Panc1 (cell line): ENCODE results near the gene LDLRAD4. TPM values are rescaled to one million over a fixed set of nuclear protein-coding genes. Genes with fewer than 3 reads are reported as not detected.

Experiments used
- ATAC-seq: fragments of 200-7000 bp; cut with Tn5 transposase; 2 replicates; pipeline ENCODE4 v1.9.1; 2020; ENCODE audit warnings: mild to moderate bottlenecking, moderate library complexity
- BruUV-seq: library from RNA; stranded (reverse); fragments of 400-500 nt; replicated peaks from 2 replicates; lab custom pipeline; 2021; lab: Mats Ljungman, UMichigan
- CTCF ChIA-PET: fragments of 300-600 bp; sonication (Branson Sonifier 250); formaldehyde crosslinking; loops from one replicate; lab custom pipeline; 2022; ENCODE audit warnings: antibody characterized with exemption; lab: Charles Lee
- POLR2A ChIA-PET: fragments of 300-600 bp; sonication (Branson Sonifier 250); formaldehyde crosslinking; loops from one replicate; lab custom pipeline; 2022; ENCODE audit warnings: antibody characterized with exemption; lab: Charles Lee
- DNase-seq: peaks from one replicate; pipeline ENCODE4 v3.0.0-alpha.2; 2010; ENCODE audit warnings: low read depth, low spot score
- H3K27ac ChIP-seq: 2 replicates; pipeline ENCODE4 v1.5.1; 2011; ENCODE audit warnings: mild to moderate bottlenecking, low read length, inconsistent platforms
- H3K27me3 ChIP-seq: fragments of 200-500 bp; sonication (Bioruptor generic); 2 replicates; pipeline ENCODE4 v1.6.0; 2014; ENCODE audit warnings: low read length, inconsistent platforms; ENCODE audit not compliant: control insufficient read depth, insufficient read depth
- H3K36me3 ChIP-seq: fragments of 200-500 bp; sonication (Bioruptor generic); 2 replicates; pipeline ENCODE4 v1.5.1; 2014; ENCODE audit warnings: inconsistent platforms, mild to moderate bottlenecking, low read length, moderate library complexity; ENCODE audit not compliant: control insufficient read depth, insufficient read depth
- H3K4me1 ChIP-seq: 2 replicates; pipeline ENCODE4 v1.5.1; 2011; ENCODE audit warnings: inconsistent platforms, mild to moderate bottlenecking, low read length, moderate library complexity; ENCODE audit not compliant: control insufficient read depth, insufficient read depth
- H3K4me3 ChIP-seq, 2 experiments: 2 replicates each; pipeline ENCODE4 v1.5.1; 2011 to 2012; ENCODE audit warnings: low read depth in 2 of 2, low read length in 2 of 2, mild to moderate bottlenecking in 2 of 2, inconsistent platforms in 1 of 2, moderate library complexity in 1 of 2
- H3K9me3 ChIP-seq: fragments of 200-500 bp; sonication (Bioruptor generic); 2 replicates; pipeline ENCODE4 v1.5.1; 2014; ENCODE audit warnings: low read depth, mild to moderate bottlenecking, inconsistent platforms, low read length, moderate library complexity; ENCODE audit not compliant: control insufficient read depth, insufficient read depth
- CTCF ChIP-seq: fragments of 450-650 bp; IDR thresholded peaks from 2 replicates; pipeline ENCODE4 v1.5.1; 2017; ENCODE audit warnings: mild to moderate bottlenecking
- POLR2AphosphoS5 ChIP-seq: IDR thresholded peaks from 2 replicates; pipeline ENCODE4 v1.6.1; 2012; ENCODE audit warnings: mild to moderate bottlenecking, low read depth, low read length, moderate library complexity
- REST ChIP-seq, 2 experiments: IDR thresholded peaks; 2 replicates each; pipeline ENCODE4 v1.6.1; 2011 to 2012; ENCODE audit warnings: low read depth in 2 of 2, control low read depth in 1 of 2, low read length in 1 of 2, mild to moderate bottlenecking in 1 of 2, moderate library complexity in 1 of 2; ENCODE audit not compliant: insufficient read depth in 1 of 2
- SIN3A ChIP-seq: IDR thresholded peaks from 2 replicates; pipeline ENCODE4 v1.6.1; 2012; ENCODE audit warnings: low read depth, mild to moderate bottlenecking, low read length, moderate library complexity, borderline replicate concordance; ENCODE audit not compliant: insufficient read depth
- TCF7L2 ChIP-seq: IDR thresholded peaks from 2 replicates; pipeline ENCODE4 v1.6.1; 2011; ENCODE audit warnings: mild to moderate bottlenecking, low read depth, low read length, inconsistent platforms
- in situ Hi-C: cut with HindIII; loops from 2 replicates; pipeline ENCODE4 v1.10.0; 2016; ENCODE audit warnings: low sequenced_read_pairs, low pct_unique_long_range_greater_than_20kb
- intact Hi-C: fragments of 100-400 bp; cut with micrococcal nuclease; formaldehyde crosslinking; loops from one replicate; pipeline ENCODE4 v1.10.0; 2022; ENCODE audit not compliant: unreplicated experiment
- total RNA-seq: library from RNA; stranded (reverse); gene quantifications from one replicate; pipeline ENCODE4 v1.2.1, GENCODE V29; 2021; ENCODE audit not compliant: unreplicated experiment

Gene LDLRAD4
- total RNA-seq, 1 experiment from 2014 or later, result 0.28 TPM

GRCh38 chr18:13587477-13587876, 368.9 kb downstream of the LDLRAD4 start:
- CTCF ChIA-PET, result no interaction called here
- Histone ChIP-seq H3K36me3 (no peaks in the 10 kb centered on the region), H3K4me1 (no peaks in the 10 kb centered on the region), H3K9me3 (no peaks in the 10 kb centered on the region), H3K27ac (no peak overlapping the region), H3K4me3 (no peak overlapping the region), H3K27me3 (peaks cover 2% of the 10 kb centered on the region; the same call in 1 of the 2 replicates)
- intact Hi-C loops, result no loop called here
- DNase-seq, result no peak
- ATAC-seq, result no peak
- TF ChIP-seq TCF7L2 (no peak), CTCF (no peak), SIN3A (no peak), POLR2AphosphoS5 (no peak), REST (IDR thresholded peaks at IDR 0.05; ENCODE audit: insufficient read depth in 1 of 2, low read depth in 2 of 2, low read length in 1 of 2) (no peak)
- in situ Hi-C loops, result no loop called here
- POLR2A ChIA-PET, result no interaction called here
- BruUV-seq, result no TSS peak

- H3K27me3 ChIP-seq, result peaks cover 2% of the 10 kb centered on the region; the same call in 1 of the 2 replicates
- DNase-seq, result no peak
- BruUV-seq, result no TSS peak
- no peaks in the 10 kb centered on the region for H3K4me1 ChIP-seq
- no peaks in the 10 kb centered on the region for H3K36me3 ChIP-seq
- POLR2A ChIA-PET, result no interaction called here
- in situ Hi-C loops, result no loop called here
- H3K27ac ChIP-seq, result no peak overlapping the region
- H3K4me3 ChIP-seq, result no peak overlapping the region
- no peaks in the 10 kb centered on the region for H3K9me3 ChIP-seq
- TF ChIP-seq CTCF (no peak), SIN3A (no peak), POLR2AphosphoS5 (no peak), TCF7L2 (no peak)
- CTCF ChIA-PET, result no interaction called here
- intact Hi-C loops, result no loop called here
- ATAC-seq, result no peak
These were observed 369.4 kb downstream of the LDLRAD4 start for GRCh38 chr18:13587937-13588336.
